Fibroblast of mammary gland (primary cell): Measurements from ENCODE around the gene UNC5A.

Experiments used
- DNase-seq: peaks from one replicate; pipeline ENCODE4 v3.0.0-alpha.2; 2010; ENCODE audit warnings: low read depth
- H3K4me3 ChIP-seq: 2 replicates; pipeline ENCODE4 v1.5.1; 2011; ENCODE audit warnings: low read depth, mild to moderate bottlenecking, low read length, moderate library complexity; ENCODE audit not compliant: control insufficient read depth
- CTCF ChIP-seq: conservative IDR thresholded peaks from 2 replicates; pipeline ENCODE4 v1.5.1; 2011; ENCODE audit warnings: low read depth, low read length, inconsistent platforms; ENCODE audit not compliant: control insufficient read depth, insufficient read depth

UNC5A gene

DNA sequence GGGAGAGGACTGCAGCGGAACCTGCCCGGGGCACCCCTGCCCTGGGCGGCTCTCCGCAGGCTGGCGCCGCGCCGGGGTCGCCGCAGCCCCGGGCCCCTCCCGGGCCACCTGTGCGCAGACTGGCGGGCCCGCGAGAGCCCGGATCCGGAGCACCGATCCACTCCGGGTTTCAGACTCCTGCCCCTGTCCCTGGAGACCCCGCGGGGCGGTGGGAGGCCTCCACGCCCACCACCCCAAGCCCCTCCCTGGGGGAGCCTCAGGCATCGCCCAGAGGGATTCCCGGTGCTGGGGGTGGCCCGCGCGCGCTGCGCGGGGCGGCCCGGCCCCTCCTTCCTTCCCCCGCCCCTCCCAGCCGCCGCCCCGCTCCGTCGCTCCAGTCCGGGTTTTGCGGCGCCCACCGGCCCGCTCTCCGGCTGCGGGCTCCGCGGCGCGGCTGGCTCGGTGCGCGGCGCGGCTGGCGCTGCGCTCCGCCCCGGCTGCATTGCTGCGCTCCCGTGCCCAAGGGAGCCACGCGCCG is at the start of gene UNC5A:
Gene UNC5A (plus strand): TSS at position 479 of the 517 bp plus-strand sequence. CDS start 192 bp downstream, outside the sequence.
- DNase-seq, result peak; percentile 21
- no peak for TF ChIP-seq CTCF
- no peak within 1 kb of the TSS for H3K4me3 ChIP-seq

DNA sequence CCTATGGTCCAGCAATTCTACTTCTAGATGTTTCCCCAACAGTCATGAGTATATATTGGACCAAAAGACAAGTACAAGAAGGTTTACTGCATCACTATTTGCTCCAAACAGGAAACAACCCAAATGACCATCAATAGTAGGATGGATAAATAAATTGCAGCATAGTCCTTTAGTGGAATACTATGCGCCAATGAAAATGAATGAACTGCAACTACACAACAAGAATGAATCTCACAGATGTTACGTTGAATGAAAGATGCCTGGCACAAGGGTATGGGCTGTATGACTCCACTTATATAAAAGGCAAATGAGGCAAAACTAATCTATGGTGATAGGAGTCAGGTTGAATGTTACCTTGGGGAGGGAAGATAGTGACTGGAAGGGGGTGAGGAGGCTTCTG is 48.6 kb upstream of the UNC5A start:
- DNase-seq, result no peak
- no peak overlapping the region for H3K4me3 ChIP-seq
- TF ChIP-seq CTCF, result no peak

DNA sequence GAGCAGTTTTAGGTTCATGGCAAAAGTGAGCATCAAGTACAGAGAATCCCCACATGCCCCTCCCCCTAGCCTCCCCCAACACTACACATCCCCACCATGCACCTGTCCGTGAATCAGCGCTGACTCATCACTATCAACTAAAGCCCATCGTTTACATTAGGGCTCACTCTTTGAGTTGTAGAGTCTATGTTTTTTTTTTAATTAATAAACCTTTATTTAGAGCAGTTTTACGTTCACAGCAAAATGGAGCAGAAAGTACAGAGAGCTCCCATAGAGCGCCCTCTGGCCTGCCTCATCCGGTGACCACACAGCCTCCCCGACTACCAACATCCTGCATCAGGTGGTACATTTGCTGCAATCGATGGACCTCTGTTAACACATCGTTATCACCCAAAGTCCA is 47.9 kb upstream of the UNC5A start:
- no peak for DNase-seq
- no peak overlapping the region for H3K4me3 ChIP-seq
- TF ChIP-seq CTCF, result no peak

GRCh38 chr5:176765687-176766086 is 44.7 kb upstream of the UNC5A start:
- DNase-seq, result no peak
- TF ChIP-seq CTCF, result no peak
- no peak overlapping the region for H3K4me3 ChIP-seq

DNA sequence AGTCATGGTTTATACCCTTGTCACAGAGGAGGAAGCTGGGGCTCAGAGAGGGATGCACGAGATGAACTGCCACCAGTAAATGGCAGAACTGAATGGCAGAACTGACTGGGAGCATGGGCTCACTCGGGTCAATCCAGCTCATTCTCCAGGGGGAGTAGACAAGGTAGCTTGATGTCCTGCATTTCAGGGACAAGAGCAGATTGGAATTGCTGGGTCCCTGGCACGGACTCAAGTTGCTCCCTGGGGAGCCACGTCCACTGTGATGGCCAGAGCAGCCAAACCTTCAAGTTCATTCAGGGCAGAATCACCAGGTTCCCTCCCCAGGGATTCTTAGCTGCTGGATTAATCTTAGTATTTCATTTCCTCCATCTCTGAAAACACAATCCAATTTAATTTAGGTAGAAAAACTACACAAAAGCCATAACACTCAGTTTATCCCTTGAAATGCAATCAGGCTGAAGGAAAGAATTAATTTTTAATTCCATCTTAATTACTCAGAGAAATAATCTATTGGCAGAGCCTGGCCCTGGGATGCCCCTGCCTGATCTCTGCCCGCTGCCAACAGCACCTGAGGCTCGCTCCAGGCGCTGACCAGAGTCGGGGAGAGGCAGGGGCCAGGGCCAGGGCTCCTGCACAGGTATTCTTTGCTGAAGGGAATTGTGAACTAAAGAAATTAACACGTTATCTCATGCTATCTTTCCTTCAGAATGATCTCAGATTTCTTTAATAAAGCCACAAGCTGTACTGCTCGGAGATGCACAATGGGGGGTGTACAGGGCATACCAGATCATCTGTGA is 42.0 kb upstream of the UNC5A start:
- DNase-seq, result no peak
- H3K4me3 ChIP-seq, result no peak overlapping the region
- TF ChIP-seq CTCF, result no peak

- no peak for DNase-seq
- TF ChIP-seq CTCF, result no peak
- no peak overlapping the region for H3K4me3 ChIP-seq
These were observed 40.4 kb upstream of the UNC5A start for GRCh38 chr5:176769911-176770310.
